NCI-H69 (cell line): ENCODE measurements around the gene ITPR1.

ENCODE experiments used
- DNase-seq: peaks from one replicate; lab custom pipeline; 2025; lab: John Stamatoyannopoulos, UW

ITPR1 gene

GRCh38 chr3:4491855-4492207 lies 1.3 kb upstream of the ITPR1 start:
- DNase-seq: no peak

- peak; percentile 60 for DNase-seq
Observed at GRCh38 chr3:4492208-4493013, 737 bp upstream of the ITPR1 start.

- DNase-seq: peak; percentile 13
Observed at GRCh38 chr3:4493941-4494894, 1.1 kb downstream of the ITPR1 start.

GRCh38 chr3:4494895-4495264 lies 1.7 kb downstream of the ITPR1 start:
- DNase-seq: no peak

- no peak for DNase-seq
Observed at GRCh38 chr3:4495294-4496086, 2.3 kb downstream of the ITPR1 start.

GRCh38 chr3:4496087-4496452 lies 2.9 kb downstream of the ITPR1 start:
- no peak for DNase-seq

GRCh38 chr3:4497005-4497692 lies 4.0 kb downstream of the ITPR1 start:
- no peak for DNase-seq

GRCh38 chr3:4497843-4498324 lies 4.7 kb downstream of the ITPR1 start:
- no peak for DNase-seq

- DNase-seq: no peak
Observed at GRCh38 chr3:4498446-4498845, 5.3 kb downstream of the ITPR1 start.

GRCh38 chr3:4501437-4501836 lies 8.3 kb downstream of the ITPR1 start:
- no peak for DNase-seq

GRCh38 chr3:4501927-4502326 lies 8.8 kb downstream of the ITPR1 start:
- no peak for DNase-seq

GRCh38 chr3:4503050-4503449 lies 9.9 kb downstream of the ITPR1 start:
- DNase-seq: no peak

- peak; percentile 57 for DNase-seq
Observed at GRCh38 chr3:4504340-4505261, 11.5 kb downstream of the ITPR1 start.

- DNase-seq: no peak
Observed at GRCh38 chr3:4505688-4506558, 12.8 kb downstream of the ITPR1 start.

- no peak for DNase-seq
Observed at GRCh38 chr3:4506559-4507023, 13.4 kb downstream of the ITPR1 start.

- DNase-seq: no peak
Observed at GRCh38 chr3:4507024-4507596, 14.0 kb downstream of the ITPR1 start.

- DNase-seq: no peak
Observed at GRCh38 chr3:4508048-4508981, 15.2 kb downstream of the ITPR1 start.

GRCh38 chr3:4509043-4509442 lies 15.9 kb downstream of the ITPR1 start:
- DNase-seq: no peak
